A673 (cell line): ENCODE results near the gene GSTM3. TPM values are rescaled to one million over a fixed set of nuclear protein-coding genes. Genes with fewer than 3 reads are reported as not detected.
"Not testable (repeated sequence)": the region's sequence is repeated elsewhere in the genome, so short reads cannot be mapped to it uniquely, and the experiment has no call there.

Source experiments
- BruUV-seq: library from RNA; stranded (reverse); fragments of 400-500 nt; replicated peaks from 2 replicates; lab custom pipeline; 2021; lab: Mats Ljungman, UMichigan
- CTCF ChIA-PET: fragments of 300-600 bp; sonication (Branson Sonifier 250); formaldehyde crosslinking; loops from one replicate; lab custom pipeline; 2022; ENCODE audit warnings: antibody characterized with exemption; lab: Charles Lee
- POLR2A ChIA-PET: fragments of 300-600 bp; sonication (Branson Sonifier 250); formaldehyde crosslinking; loops from one replicate; lab custom pipeline; 2022; ENCODE audit warnings: antibody characterized with exemption; ENCODE audit not compliant: low non-redundant PET; lab: Charles Lee
- DNase-seq: peaks from one replicate; pipeline ENCODE4 v3.0.0-alpha.2; 2015; ENCODE audit warnings: low spot score
- H3K27ac ChIP-seq: fragments of 200-600 bp; sonication (generic); 2 replicates; pipeline ENCODE4 v1.5.1; 2016; ENCODE audit warnings: mixed run types, low read depth, mild to moderate bottlenecking, mixed read lengths, antibody characterized with exemption, low read length; ENCODE audit not compliant: poor library complexity, severe bottlenecking
- H3K27me3 ChIP-seq: fragments of 200-600 bp; sonication (generic); replicated peaks from 2 replicates; pipeline ENCODE4 v1.6.1; 2017; ENCODE audit warnings: mixed run types, low read depth, mild to moderate bottlenecking, mixed read lengths, antibody characterized with exemption, low read length; ENCODE audit not compliant: insufficient read depth, poor library complexity
- H3K36me3 ChIP-seq: fragments of 200-600 bp; sonication (generic); 2 replicates; pipeline ENCODE4 v1.6.1; 2016; ENCODE audit warnings: mixed run types, mild to moderate bottlenecking, mixed read lengths, antibody characterized with exemption, low read length; ENCODE audit not compliant: insufficient read depth, poor library complexity, severe bottlenecking
- H3K4me1 ChIP-seq: fragments of 200-600 bp; sonication (generic); 2 replicates; pipeline ENCODE4 v1.6.1; 2017; ENCODE audit warnings: mixed run types, mild to moderate bottlenecking, mixed read lengths, antibody characterized with exemption, low read length; ENCODE audit not compliant: insufficient read depth, poor library complexity, severe bottlenecking
- H3K4me3 ChIP-seq: fragments of 200-600 bp; sonication (generic); 2 replicates; pipeline ENCODE4 v1.5.1; 2016; ENCODE audit warnings: low read depth, mixed run types, mild to moderate bottlenecking, mixed read lengths, low read length; ENCODE audit not compliant: poor library complexity, severe bottlenecking
- H3K9me3 ChIP-seq: fragments of 200-600 bp; sonication (generic); 2 replicates; pipeline ENCODE4 v1.6.1; 2016; ENCODE audit warnings: mixed run types, low read depth, mild to moderate bottlenecking, mixed read lengths, antibody characterized with exemption, low read length; ENCODE audit not compliant: poor library complexity, severe bottlenecking
- CTCF ChIP-seq: fragments of 300-800, 200-600 bp; sonication (generic); conservative IDR thresholded peaks from 2 replicates; pipeline ENCODE4 v1.5.1; 2017; ENCODE audit warnings: low read depth, mild to moderate bottlenecking, antibody characterized with exemption, low read length, moderate library complexity, mixed read lengths
- EZH2 ChIP-seq: fragments of 200-600 bp; sonication (generic); IDR thresholded peaks from 2 replicates; pipeline ENCODE4 v1.6.1; 2017; ENCODE audit warnings: borderline replicate concordance, low read depth, mild to moderate bottlenecking, mixed read lengths, antibody characterized with exemption, low read length; ENCODE audit not compliant: poor library complexity, severe bottlenecking
- intact Hi-C: fragments of 100-400 bp; cut with micrococcal nuclease; formaldehyde crosslinking; loops from one replicate; pipeline ENCODE4 v1.10.0; 2022; ENCODE audit not compliant: unreplicated experiment
- total RNA-seq: library from RNA; stranded (reverse); gene quantifications from 2 replicates; pipeline ENCODE4 v1.2.3, GENCODE V29; 2021

The GSTM3 gene
- total RNA-seq, 1 experiment from 2014 or later: 72.2 TPM

- H3K4me3 ChIP-seq: no peak overlapping the region
- TF ChIP-seq CTCF (no peak), EZH2 (no peak)
- H3K27ac ChIP-seq: no peak overlapping the region
- ChIA-PET POLR2A (no interaction called here), CTCF (no interaction called here)
- intact Hi-C loops: no loop called here
- BruUV-seq: no TSS peak
- no peaks in the 10 kb centered on the region for H3K4me1 ChIP-seq
- H3K36me3 ChIP-seq: no peaks in the 10 kb centered on the region
- DNase-seq: no peak
- H3K9me3 ChIP-seq: no peaks in the 10 kb centered on the region
- H3K27me3 ChIP-seq: no peaks in the 10 kb centered on the region
These were observed 9.5 kb upstream of the GSTM3 start for GRCh38 chr1:109750241-109750882.

- TF ChIP-seq CTCF (no peak), EZH2 (no peak)
- Histone ChIP-seq H3K4me3 (no peak overlapping the region), H3K27me3 (no peaks in the 10 kb centered on the region), H3K9me3 (no peaks in the 10 kb centered on the region), H3K36me3 (no peaks in the 10 kb centered on the region), H3K4me1 (no peaks in the 10 kb centered on the region), H3K27ac (no peak overlapping the region)
- DNase-seq: no peak
- ChIA-PET CTCF (interaction anchor here (0.6 kb wide), 1 partner anchor 26 kb away, joined by 5 read pairs; no protein-coding TSS in a partner anchor), POLR2A (no interaction called here)
- intact Hi-C loops: no loop called here
- no TSS peak for BruUV-seq
These were observed 8.4 kb upstream of the GSTM3 start for GRCh38 chr1:109749221-109749620.

- H3K4me1 ChIP-seq, H3K9me3 ChIP-seq, H3K27ac ChIP-seq, CTCF ChIA-PET, H3K36me3 ChIP-seq, POLR2A ChIA-PET, H3K27me3 ChIP-seq, DNase-seq, BruUV-seq, intact Hi-C loops, H3K4me3 ChIP-seq: not testable (repeated sequence)
These were observed 7.5 kb upstream of the GSTM3 start for GRCh38 chr1:109748311-109748710.
